ENCODE measurements around the gene DYNLT2. TPM values are rescaled to one million over a fixed set of nuclear protein-coding genes. Genes with fewer than 3 reads are reported as not detected.

The DYNLT2 gene
- total and polyA plus RNA-seq, 2 of the 13 experiments (the other 11 are each of a cell fraction or from before 2014, with no cell fraction given) = 2.1 to 4.3 TPM

- Histone ChIP-seq H3K27ac (ENCODE audit: extremely low read length, insufficient read depth, low read length) (peak within 1 kb of the TSS; percentile 100), H4K20me1 (ENCODE audit: insufficient read depth, low read length) (peaks cover 36% of the 10 kb centered on the region), H3K4me1 (ENCODE audit: insufficient read depth, low read length) (peaks cover 53% of the 10 kb centered on the region), H3K9ac (ENCODE audit: insufficient read depth, low read depth, low read length) (peak within 1 kb of the TSS; percentile 100), H2AFZ (ENCODE audit: low read length) (no peak within 1 kb of the TSS), H3K27me3 (ENCODE audit: control insufficient read depth in 1 of 2, insufficient read depth in 2 of 2, low read length in 2 of 2) (no peaks in the 10 kb centered on the region; a peak in 1 of 5 replicates), H3K9me3 (ENCODE audit: low read length) (no peaks in the 10 kb centered on the region), H3K4me3 (replicated peaks in 1 of 3; ENCODE audit: insufficient read depth in 1 of 3, low read depth in 2 of 3, low read length in 3 of 3) (peak within 1 kb of the TSS; percentile 92 to 95 (median 93)), H3K79me2 (ENCODE audit: insufficient read depth, low read length) (peaks cover 39% of the 10 kb centered on the region), H3K36me3 (replicated peaks in 1 of 2; ENCODE audit: control insufficient read depth in 1 of 2, insufficient read depth in 2 of 2, low read length in 2 of 2) (peaks cover 0 to 2% of the 10 kb centered on the region in 2 experiments; a peak in 3 of 5 replicates), H3K4me2 (ENCODE audit: low read depth, low read length) (peak within 1 kb of the TSS; percentile 94)
- ChIA-PET POLR2A (interaction anchor here (0.7 to 5.7 kb wide), 17 partner anchors 10 to 828 kb away, joined by 3 to 92 read pairs (median 5); partner anchors contain the start of genes C6orf120, DYNLT2, ERMARD and PSMB1), CTCF (ENCODE audit: low intra/inter-chr PET ratio, low total read pairs) (no interaction called here)
- intact Hi-C loops (cut with micrococcal nuclease; ENCODE audit: unreplicated experiment) = loop anchor here (1.0 to 2.0 kb wide), 2 partner anchors 27 to 74 kb away; partner anchors contain the start of genes DYNLT2 and ERMARD
- FAIRE-seq (no peak), ATAC-seq (peak; percentile 75), DNase-seq (ENCODE audit: low spot score) (peak; percentile 61)
- BruUV-seq (replicated peaks) = no TSS peak
- WGBS (ENCODE audit: low lambda C conversion rate) = 1% methylated on average over 15 of the region's 89 CpGs
- in situ Hi-C loops (cut with HindIII; ENCODE audit: extremely low pct_ligation_motif_present, low pct_unique_long_range_greater_than_20kb) = no loop called here
- TF ChIP-seq NFRKB (IDR thresholded peaks at IDR 0.05) (no peak), POGK (CRISPR knock-in tag; conservative IDR thresholded peaks at IDR 0.05) (peak; percentile 94), ZNF318 (CRISPR knock-in tag; IDR thresholded peaks at IDR 0.05) (no peak), ZNF225 (CRISPR knock-in tag; IDR thresholded peaks at IDR 0.05) (peak; percentile 96), ETV6 (CRISPR knock-in tag; conservative IDR thresholded peaks at IDR 0.05) (peak; percentile 97), ZBTB2 (CRISPR knock-in tag; IDR thresholded peaks at IDR 0.05; ENCODE audit: low read depth) (peak; percentile 88), SMARCE1 (IDR thresholded peaks at IDR 0.05; ENCODE audit: borderline replicate concordance) (no peak), DZIP1 (CRISPR knock-in tag; IDR thresholded peaks at IDR 0.05) (peak; percentile 69; the same call in 1 of the 2 replicates), STAG1 (CRISPR knock-in tag; IDR thresholded peaks at IDR 0.05) (peak; percentile 12; the same call in 1 of the 2 replicates)
Observed at GRCh38 chr6:169724494-169725124, 26.8 kb downstream of the DYNLT2 start, which contains the start of gene PHF10. PHF10 (minus strand) TSS chr6:169724500; CDS start chr6:169723931, 569 bp downstream.

All from HepG2 (cell line).